C4-2B (cell line): ENCODE measurements around the gene SAC3D1.

Experiments
- CTCF ChIP-seq: fragments of 450-650 bp; conservative IDR thresholded peaks from 2 replicates; pipeline ENCODE4 v1.5.1; 2017; ENCODE audit warnings: mild to moderate bottlenecking
- ZFX ChIP-seq: fragments of 450-650 bp; IDR thresholded peaks from 2 replicates; pipeline ENCODE4 v1.6.1; 2017

GRCh38 chr11:65078786-65079342 lies 37.9 kb downstream of the SAC3D1 start:
- TF ChIP-seq CTCF: no peak
- no peak for TF ChIP-seq ZFX
